IPS-18c (cell line): ENCODE data around the gene CD55.
A peak's percentile ranks its signal among the peaks of the same experiment; 100 is the strongest.

Experiments used
- H3K4me3 ChIP-seq: 2 replicates; pipeline ENCODE4 v1.7.0; 2013; ENCODE audit warnings: low read depth, mild to moderate bottlenecking, low read length, moderate library complexity; ENCODE audit not compliant: insufficient read depth
- H3K9me3 ChIP-seq: one replicate; pipeline ENCODE4 v1.6.1; 2013; ENCODE audit warnings: mild to moderate bottlenecking, low read length, moderate library complexity; ENCODE audit not compliant: control insufficient read depth, insufficient read depth

Gene CD55, protein sequence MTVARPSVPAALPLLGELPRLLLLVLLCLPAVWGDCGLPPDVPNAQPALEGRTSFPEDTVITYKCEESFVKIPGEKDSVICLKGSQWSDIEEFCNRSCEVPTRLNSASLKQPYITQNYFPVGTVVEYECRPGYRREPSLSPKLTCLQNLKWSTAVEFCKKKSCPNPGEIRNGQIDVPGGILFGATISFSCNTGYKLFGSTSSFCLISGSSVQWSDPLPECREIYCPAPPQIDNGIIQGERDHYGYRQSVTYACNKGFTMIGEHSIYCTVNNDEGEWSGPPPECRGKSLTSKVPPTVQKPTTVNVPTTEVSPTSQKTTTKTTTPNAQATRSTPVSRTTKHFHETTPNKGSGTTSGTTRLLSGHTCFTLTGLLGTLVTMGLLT

DNA sequence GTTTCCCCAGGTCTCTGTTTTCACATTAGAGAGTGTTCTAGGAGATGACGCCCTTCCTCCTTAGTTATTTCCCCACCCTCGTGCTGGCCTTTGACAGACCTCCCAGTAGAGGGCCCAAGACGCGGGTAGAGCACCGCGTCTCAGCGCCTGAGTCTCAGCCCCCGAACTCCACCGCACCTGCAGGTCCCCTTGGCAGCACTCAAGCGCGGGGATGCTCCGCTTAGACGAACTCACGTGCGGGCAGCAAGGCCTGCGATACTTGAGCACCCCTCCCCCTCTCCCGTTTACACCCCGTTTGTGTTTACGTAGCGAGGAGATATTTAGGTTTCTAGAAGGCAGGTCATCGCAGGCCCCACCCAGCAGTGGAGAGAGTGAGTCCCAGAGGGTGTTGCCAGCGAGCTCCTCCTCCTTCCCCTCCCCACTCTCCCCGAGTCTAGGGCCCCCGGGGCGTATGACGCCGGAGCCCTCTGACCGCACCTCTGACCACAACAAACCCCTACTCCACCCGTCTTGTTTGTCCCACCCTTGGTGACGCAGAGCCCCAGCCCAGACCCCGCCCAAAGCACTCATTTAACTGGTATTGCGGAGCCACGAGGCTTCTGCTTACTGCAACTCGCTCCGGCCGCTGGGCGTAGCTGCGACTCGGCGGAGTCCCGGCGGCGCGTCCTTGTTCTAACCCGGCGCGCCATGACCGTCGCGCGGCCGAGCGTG, at the start of gene CD55:
Gene CD55 (plus strand): TSS at position 600 of the 711 bp plus-strand sequence. CDS start 88 bp downstream, at position 688.
- H3K9me3 ChIP-seq = no peaks in the 10 kb centered on the region
- peak within 1 kb of the TSS; percentile 83 for H3K4me3 ChIP-seq

GRCh38 chr1:207274882-207275281, 46.6 kb upstream of the CD55 start:
- Histone ChIP-seq H3K9me3 (no peaks in the 10 kb centered on the region), H3K4me3 (no peak overlapping the region)

- no peaks in the 10 kb centered on the region for H3K9me3 ChIP-seq
- H3K4me3 ChIP-seq = no peak overlapping the region
Observed at GRCh38 chr1:207276465-207276864, 45.0 kb upstream of the CD55 start.

DNA sequence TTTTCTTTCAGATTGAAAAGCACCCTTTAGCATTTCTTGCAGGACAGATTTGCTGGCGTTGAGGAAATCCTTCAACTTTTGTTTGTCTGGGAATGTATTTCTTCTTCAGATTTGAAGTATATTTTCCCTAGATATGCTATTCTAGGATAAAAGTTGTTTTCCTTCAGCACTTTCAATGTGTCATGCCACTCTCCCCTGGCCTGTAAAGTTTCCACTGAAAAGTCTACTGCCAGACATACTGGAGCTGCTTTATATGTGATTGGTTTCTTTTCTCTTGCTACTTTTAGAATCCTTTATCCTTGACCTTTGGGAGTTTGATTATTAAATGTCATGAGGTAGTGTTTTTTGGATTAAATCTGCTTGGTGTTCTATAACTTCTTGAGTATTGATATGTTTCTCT, 44.2 kb upstream of the CD55 start:
- H3K9me3 ChIP-seq = no peaks in the 10 kb centered on the region

GRCh38 chr1:207279652-207280051, 41.8 kb upstream of the CD55 start:
- H3K9me3 ChIP-seq = no peaks in the 10 kb centered on the region
- no peak overlapping the region for H3K4me3 ChIP-seq

More for the DNA sequence above, 44.2 kb upstream of the CD55 start:
- H3K4me3 ChIP-seq = no peak overlapping the region

DNA sequence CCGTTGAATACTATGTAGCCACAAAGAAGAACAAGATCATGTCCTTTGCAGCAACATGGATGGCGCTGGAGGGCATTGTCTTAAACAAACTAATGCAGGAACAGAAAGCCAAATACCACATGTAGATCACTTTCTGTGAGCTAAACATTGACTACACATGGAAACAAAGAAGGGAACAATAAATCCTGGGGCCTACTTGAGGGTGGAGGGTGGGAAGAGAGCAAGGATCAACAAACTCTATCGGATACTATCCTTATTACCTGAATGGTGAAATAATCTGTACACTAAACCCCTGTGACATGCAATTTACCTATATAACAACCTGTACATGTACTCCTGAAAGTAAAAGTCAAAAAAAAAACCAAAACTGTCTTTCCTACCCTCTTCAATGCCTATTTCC, 40.8 kb upstream of the CD55 start:
- no peaks in the 10 kb centered on the region for H3K9me3 ChIP-seq

GRCh38 chr1:207282058-207282457, 39.4 kb upstream of the CD55 start:
- Histone ChIP-seq H3K9me3 (no peaks in the 10 kb centered on the region), H3K4me3 (no peak overlapping the region)

More for the DNA sequence above, 40.8 kb upstream of the CD55 start:
- no peak overlapping the region for H3K4me3 ChIP-seq

DNA sequence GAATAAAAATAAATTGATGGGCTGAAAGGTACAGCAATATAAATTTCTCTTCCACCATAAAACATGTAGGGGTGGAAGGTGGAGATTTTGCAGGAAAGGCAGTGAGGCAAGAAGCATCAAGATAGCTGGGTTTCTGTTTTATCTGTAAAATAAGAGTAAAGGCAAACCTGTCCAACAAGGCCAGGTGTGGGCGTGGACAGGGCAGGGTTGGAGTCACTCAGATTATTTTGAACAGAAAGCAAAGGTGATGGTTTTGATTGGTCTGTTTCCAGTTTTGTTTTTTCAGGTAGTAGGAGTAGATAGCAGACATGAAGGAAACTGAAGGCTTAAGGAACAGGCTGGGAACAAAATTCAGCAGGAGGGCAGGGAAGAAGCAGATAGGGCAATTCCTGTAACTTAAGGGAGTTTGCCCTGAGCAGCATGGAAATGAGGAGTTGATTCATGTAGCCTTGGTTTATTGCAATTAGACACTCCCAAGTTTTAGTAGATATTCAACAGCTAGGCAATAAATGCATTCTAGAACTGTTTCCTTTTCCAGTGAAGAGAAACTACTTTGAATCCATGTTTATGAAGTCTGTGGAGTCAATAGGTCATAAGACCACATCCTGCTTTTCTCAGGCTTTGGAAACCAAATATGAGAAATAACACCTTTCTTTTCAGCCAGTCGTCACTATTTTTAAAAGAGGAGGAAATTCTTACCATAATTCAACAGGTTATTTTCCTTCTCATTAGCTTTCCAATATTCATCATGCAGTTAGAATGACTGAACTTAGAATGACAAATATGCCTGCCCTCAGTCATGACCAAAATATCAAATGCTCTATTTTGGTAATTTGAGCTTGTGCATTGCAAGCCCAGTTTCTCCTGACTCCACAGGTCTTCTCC, 38.7 kb upstream of the CD55 start:
- no peaks in the 10 kb centered on the region for H3K9me3 ChIP-seq
- H3K4me3 ChIP-seq = no peak overlapping the region

- H3K4me3 ChIP-seq = no peak overlapping the region
- H3K9me3 ChIP-seq = no peaks in the 10 kb centered on the region
Observed at GRCh38 chr1:207283421-207283820, 38.1 kb upstream of the CD55 start.

DNA sequence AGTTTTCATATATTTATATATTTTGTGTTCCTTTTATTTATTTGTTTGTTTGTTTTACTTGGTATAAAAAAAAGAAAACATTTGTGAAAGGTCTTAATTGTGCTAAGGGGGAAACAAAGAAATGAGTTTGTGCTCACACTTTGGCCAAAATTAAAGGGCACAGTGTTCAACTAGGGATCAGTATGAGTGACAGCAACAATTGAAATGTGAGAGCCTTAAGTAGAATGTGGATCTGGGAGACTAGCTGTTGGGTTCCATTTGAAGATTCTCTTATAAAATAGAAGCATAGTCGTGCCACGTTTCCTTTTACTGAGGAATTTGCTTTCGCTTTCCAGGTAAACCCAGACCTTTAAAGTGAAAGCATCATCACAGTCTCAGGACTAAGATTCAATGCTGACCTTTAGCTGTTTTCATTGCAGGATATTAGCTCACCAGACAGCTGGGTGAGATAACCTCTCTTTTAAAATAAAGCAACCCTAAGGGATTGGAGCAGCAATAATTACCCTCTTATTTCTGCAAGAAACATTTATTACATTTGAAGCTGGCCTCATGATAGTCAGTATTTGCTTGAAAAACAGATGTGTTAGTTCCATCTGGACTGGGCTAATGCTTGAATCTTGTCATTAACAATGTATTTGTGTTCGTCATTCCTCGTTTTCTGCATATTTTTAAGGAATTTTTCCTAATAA, 37.1 kb upstream of the CD55 start:
- Histone ChIP-seq H3K4me3 (no peak overlapping the region), H3K9me3 (no peaks in the 10 kb centered on the region)

DNA sequence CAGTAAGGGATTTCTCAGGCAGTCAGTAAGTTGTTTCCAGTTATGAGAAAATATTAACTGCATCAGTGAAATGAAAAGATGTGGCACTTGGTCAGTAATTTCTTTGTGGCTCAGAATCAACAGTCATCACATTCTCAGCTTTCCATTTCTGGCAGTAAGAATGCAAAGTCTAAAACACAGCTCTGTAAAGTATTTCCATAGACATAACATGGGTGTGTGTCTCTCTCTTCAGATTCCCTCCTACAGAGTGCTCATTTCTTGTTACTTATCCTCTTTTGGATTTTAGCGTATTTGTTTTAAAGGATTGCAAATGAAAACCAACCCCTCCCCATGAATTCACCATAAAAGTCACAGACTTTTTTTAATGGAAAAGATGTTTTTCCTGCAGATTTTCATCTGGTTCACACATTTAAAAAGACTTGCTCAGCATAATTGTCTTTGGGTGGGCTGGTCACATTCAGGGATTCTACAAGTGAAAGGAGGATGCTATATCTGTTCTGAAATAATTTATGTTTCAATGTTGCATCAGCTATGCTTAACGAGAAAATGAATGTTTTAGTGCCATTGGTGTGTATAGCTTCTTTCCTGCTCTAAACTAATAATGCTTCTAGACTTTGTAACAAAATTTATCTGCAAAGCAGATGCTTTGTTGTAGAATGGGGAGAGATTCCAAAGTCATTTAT, 34.6 kb upstream of the CD55 start:
- H3K9me3 ChIP-seq = peaks cover 6% of the 10 kb centered on the region
- H3K4me3 ChIP-seq = no peak overlapping the region

- Histone ChIP-seq H3K9me3 (peaks cover 10% of the 10 kb centered on the region), H3K4me3 (no peak overlapping the region)
Observed at GRCh38 chr1:207288315-207288714, 33.2 kb upstream of the CD55 start.

- no peak overlapping the region for H3K4me3 ChIP-seq
Observed at GRCh38 chr1:207289756-207290155, 31.7 kb upstream of the CD55 start.

GRCh38 chr1:207291723-207292122, 29.8 kb upstream of the CD55 start:
- Histone ChIP-seq H3K4me3 (no peak overlapping the region), H3K9me3 (peaks cover 10% of the 10 kb centered on the region)

More at GRCh38 chr1:207289756-207290155, 31.7 kb upstream of the CD55 start:
- H3K9me3 ChIP-seq = peaks cover 10% of the 10 kb centered on the region

DNA sequence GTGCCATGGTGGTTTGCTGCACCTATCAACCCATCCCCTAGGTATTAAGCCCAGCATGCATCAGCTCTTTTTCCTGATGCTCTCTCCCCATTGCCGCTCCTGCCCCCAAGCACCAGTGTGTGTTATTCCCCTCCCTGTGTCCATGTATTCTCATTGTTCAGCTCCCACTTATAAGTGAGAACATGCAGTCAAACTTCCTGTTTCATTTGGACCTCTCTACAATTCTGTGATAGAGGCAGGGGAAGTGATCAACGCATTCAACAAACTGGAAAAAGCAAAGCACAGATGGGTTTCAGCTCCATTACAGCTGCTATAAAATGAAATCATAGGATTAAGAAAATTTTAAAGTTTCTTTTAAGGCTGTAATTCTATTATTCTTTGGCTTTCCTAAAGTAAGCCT, 23.3 kb upstream of the CD55 start:
- Histone ChIP-seq H3K4me3 (no peak overlapping the region), H3K9me3 (no peaks in the 10 kb centered on the region)

DNA sequence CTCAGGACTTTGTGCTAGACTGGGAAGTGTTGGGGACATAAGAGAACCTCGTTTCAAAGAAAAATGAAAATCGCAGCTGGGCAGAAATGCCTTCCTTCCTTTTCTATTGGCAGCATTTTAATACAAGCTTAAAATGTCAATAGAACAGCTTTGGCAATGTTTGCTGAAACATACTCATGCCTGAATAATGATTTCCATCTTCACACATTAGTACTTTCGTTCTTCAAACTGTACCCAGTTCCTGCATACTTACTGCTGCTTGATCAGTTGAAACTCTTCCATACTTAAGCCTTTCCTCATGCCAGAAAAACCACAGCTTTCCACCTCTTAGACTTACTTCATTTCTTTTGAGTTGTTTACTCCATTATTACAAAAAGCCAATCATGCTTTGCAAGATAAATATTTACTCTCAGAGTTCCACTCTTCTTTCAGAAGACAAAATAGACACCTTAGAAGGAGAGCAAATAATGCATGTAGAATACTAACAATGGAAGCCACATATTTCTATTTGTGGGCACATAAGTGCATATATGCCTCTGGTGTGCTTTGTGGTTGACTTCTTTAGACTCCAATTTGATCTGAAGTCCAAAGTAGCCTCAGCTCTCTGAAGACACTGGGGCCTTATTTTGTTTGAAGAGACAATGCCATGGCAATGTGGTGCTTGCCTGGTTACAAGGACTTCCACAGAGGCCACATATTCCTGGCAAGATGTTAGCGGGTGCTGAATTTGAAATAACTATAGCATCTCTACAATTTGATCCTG, 22.7 kb upstream of the CD55 start:
- no peak overlapping the region for H3K4me3 ChIP-seq
- peaks cover 2% of the 10 kb centered on the region for H3K9me3 ChIP-seq
